Testis (tissue), 3 donors: Measurements from ENCODE around the gene SNAPC1. TPM values are rescaled to one million over a fixed set of nuclear protein-coding genes. Genes with fewer than 3 reads are reported as not detected.

ENCODE experiments used
- DNase-seq: peaks from one replicate; pipeline ENCODE4 v3.0.0-alpha.2; 2019
- H3K27ac ChIP-seq, 2 donors: fragments of 200-600 bp; sonication (generic); one replicate each; pipeline ENCODE4 v1.5.1; 2019
- H3K27me3 ChIP-seq: fragments of 200-600 bp; sonication (generic); one replicate; pipeline ENCODE4 v1.5.1; 2019
- H3K36me3 ChIP-seq: fragments of 200-600 bp; sonication (generic); one replicate; pipeline ENCODE4 v1.5.1; 2017; ENCODE audit warnings: low read depth; ENCODE audit errors: missing control alignments
- H3K4me1 ChIP-seq: fragments of 200-600 bp; sonication (generic); one replicate; pipeline ENCODE4 v1.5.1; 2019
- H3K4me3 ChIP-seq, 2 donors: fragments of 200-600 bp; sonication (generic); one replicate each; pipeline ENCODE4 v1.5.1; 2017 to 2019
- H3K9me3 ChIP-seq: fragments of 200-600 bp; sonication (generic); one replicate; pipeline ENCODE4 v1.5.1; 2017
- CTCF ChIP-seq, 3 experiments: fragments of 450-650 bp in 2 of 3; fragments of 200-600 bp in 1 of 3; sonication (generic) in 1 of 3; IDR thresholded peaks; one replicate each; pipeline ENCODE4 v1.5.1; 2016 to 2019; ENCODE audit warnings: antibody characterized with exemption in 3 of 3, mild to moderate bottlenecking in 2 of 3, moderate library complexity in 1 of 3
- POLR2A ChIP-seq: fragments of 450-650 bp; IDR thresholded peaks from one replicate; pipeline ENCODE4 v1.6.1; 2017; ENCODE audit warnings: antibody characterized with exemption, mild to moderate bottlenecking, moderate library complexity
- intact Hi-C: fragments of 100-400 bp; cut with DNase I; formaldehyde crosslinking; loops from one replicate; pipeline ENCODE4 v1.15.1; 2023; ENCODE audit warnings: low total_unique reads
- polyA plus RNA-seq: library from polyadenylated mRNA; stranded (reverse); fragments of 350-450 nt; fragmentation: Illumina TruSeq; extraction: RNeasy Lipid Tissue Mini Kit (QIAGEN cat#74804); gene quantifications from one replicate; pipeline ENCODE4 v1.2.3, GENCODE V29; 2014; ENCODE audit warnings: low read depth, low replicate concordance; ENCODE audit not compliant: insufficient read depth
- total RNA-seq, 2 donors: library from RNA; depleted of rRNA; stranded (reverse); fragments of >200 nt; gene quantifications; one replicate each; pipeline ENCODE4 v1.2.3, GENCODE V29; 2016

Gene SNAPC1
- total and polyA plus RNA-seq, 3 donors from 2014 or later, result 16.2 to 27.9 (median 19.2) TPM

DNA sequence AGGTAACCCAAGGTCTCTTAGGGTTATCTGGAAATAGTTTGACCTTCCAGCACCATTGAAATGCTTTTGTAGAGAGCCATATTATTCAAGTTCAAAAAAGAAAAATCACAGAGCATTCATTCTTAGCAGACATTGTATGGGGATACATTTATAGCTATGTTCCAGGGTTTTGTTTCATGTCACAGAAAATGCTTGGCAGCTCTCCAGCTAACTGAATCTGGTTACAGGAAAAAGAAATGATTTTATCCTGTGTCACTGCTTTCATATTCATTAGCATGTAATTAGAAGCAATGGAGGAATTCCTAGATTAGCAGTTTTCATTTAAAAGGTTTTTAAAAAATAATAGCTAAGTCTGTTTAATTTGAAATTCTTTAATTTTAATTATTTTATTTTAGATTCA, 78.9 kb downstream of the SNAPC1 start:
- DNase-seq, result no peak
- Histone ChIP-seq H3K36me3 (no peaks in the 10 kb centered on the region), H3K27me3 (no peaks in the 10 kb centered on the region), H3K9me3 (no peaks in the 10 kb centered on the region), H3K4me1 (no peaks in the 10 kb centered on the region), H3K27ac (no peak overlapping the region), H3K4me3 (no peak overlapping the region)
- no peak for TF ChIP-seq CTCF (IDR thresholded peaks at IDR 0.05)
- no peak for TF ChIP-seq POLR2A
- intact Hi-C loops, result no loop called here

Other genes with a start within 250 kb of the SNAPC1 start
- gene HIF1A, start 66.9 kb upstream of the SNAPC1 start, total RNA-seq, result 100 to 1,000 TPM; 105 to 140 TPM
- 63.1 TPM for gene HIF1A, start 66.9 kb upstream of the SNAPC1 start, polyA plus RNA-seq
- 10 to 100 TPM in 1 of 2 donors, 1 to 10 TPM in 1; 8.9 to 17.3 TPM for gene SYT16, start 50.3 kb downstream of the SNAPC1 start, total RNA-seq
- 13.7 TPM for gene SYT16, start 50.3 kb downstream of the SNAPC1 start, polyA plus RNA-seq